Measurements from ENCODE around the gene CIAO3.

GRCh38 chr16:787978-788398, 47.2 kb upstream of the CIAO3 start, which contains the start of gene RPUSD1:
- TF ChIP-seq POLR2A (IDR thresholded peaks at IDR 0.05; ENCODE audit: low read length): no peak
- no peak for TF ChIP-seq GATA1 (IDR thresholded peaks at IDR 0.05; ENCODE audit: low read depth, low read length)
